Effector memory CD8-positive, alpha-beta T cell (primary cell): Measurements from ENCODE around the gene SLC6A19.

Source experiments
- ATAC-seq: fragments of 150-1000 bp; cut with Tn5 transposase; replicated peaks from 2 replicates; pipeline ENCODE4 v1.10.0; 2021; ENCODE audit warnings: mild to moderate bottlenecking, moderate library complexity
- DNase-seq, 3 experiments: peaks; one replicate each; pipeline ENCODE4 v3.0.0; 2021
- H3K27ac Mint-ChIP-seq, 2 donors: one replicate each; pipeline ENCODE4 v1.8.0; 2022; ENCODE audit warnings: mild to moderate bottlenecking in 2 of 2, mixed read lengths in 2 of 2, moderate library complexity in 2 of 2
- H3K27me3 Mint-ChIP-seq, 2 donors: one replicate each; pipeline ENCODE4 v1.8.0; 2022; ENCODE audit warnings: mixed read lengths in 2 of 2
- H3K36me3 Mint-ChIP-seq: one replicate; pipeline ENCODE4 v1.8.0; 2022; ENCODE audit warnings: mild to moderate bottlenecking, moderate library complexity, mixed read lengths; ENCODE audit not compliant: insufficient read depth
- H3K4me1 Mint-ChIP-seq, 2 donors: one replicate each; pipeline ENCODE4 v1.8.0; 2022; ENCODE audit warnings: low read depth in 2 of 2, mixed read lengths in 2 of 2
- H3K4me3 Mint-ChIP-seq, 2 donors: one replicate each; pipeline ENCODE4 v1.8.0; 2022; ENCODE audit warnings: mild to moderate bottlenecking in 2 of 2, mixed read lengths in 2 of 2, moderate library complexity in 2 of 2
- H3K9me3 Mint-ChIP-seq, 2 donors: one replicate each; pipeline ENCODE4 v1.8.0; 2022; ENCODE audit warnings: mixed read lengths in 2 of 2

Gene SLC6A19

DNA sequence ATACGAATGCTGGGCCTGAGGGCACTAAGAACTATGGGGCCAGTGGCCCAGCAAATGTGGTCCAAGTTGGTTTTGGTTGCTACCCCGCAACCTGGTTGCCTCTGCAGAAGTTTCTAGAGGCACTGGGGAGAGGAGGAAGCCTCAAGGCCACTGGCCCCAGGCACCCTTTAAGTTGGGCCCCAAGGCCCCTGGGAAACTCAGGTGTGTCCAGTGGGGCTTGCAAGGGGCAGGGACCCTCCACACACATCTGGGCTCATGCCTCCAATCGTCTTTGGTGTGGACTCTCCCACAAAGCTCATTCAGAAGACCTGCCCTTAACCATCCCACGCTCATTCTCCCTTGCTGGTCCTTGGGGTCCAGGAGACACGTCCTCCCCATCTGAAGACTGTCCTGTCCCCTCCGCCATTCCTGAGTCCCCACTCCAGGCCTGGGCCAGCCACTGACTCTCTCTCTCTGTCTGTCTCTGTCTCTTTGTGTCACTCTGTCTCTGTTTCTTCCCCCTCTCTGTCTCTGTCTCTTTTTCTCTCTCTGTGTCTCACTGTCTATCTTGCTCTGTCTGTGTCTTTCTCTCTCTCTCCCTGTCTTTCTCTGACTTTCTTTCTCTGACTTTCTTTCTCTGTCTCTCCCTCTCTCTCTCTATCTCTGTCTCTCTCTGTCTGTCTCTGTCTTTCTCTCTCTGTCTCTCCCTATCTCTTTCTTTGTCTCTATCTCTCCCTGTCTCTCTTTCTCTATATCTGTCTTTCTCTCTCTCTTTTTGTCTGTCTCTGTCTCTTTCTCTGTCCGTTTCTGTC is 3.3 kb upstream of the SLC6A19 start:
- Mint-ChIP-seq H3K4me3 (no peak overlapping the region), H3K36me3 (no peaks in the 10 kb centered on the region), H3K27ac (no peak overlapping the region), H3K4me1 (no peaks in the 10 kb centered on the region), H3K9me3 (no peaks in the 10 kb centered on the region), H3K27me3 (peaks cover 6 to 10% of the 10 kb centered on the region in 2 donors)
- ATAC-seq (no peak), DNase-seq (no peak)

DNA sequence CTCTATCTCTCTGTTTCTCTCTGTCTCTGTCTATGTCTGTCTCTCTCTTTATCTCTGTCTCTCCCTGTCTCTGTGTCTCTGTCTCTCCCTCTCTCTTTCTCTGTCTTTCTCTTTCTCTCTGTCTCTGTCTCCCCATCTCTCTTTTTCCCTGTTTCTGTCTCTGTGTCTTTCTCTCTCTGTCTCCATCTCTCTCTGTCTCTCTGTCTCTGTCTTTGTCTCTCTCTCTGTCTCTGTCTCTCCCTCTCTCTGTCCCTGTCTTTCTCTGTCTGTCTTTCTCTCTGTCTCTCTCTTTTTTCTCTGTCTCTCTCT is 2.1 kb upstream of the SLC6A19 start:
- Mint-ChIP-seq H3K9me3 (no peaks in the 10 kb centered on the region), H3K36me3 (no peaks in the 10 kb centered on the region), H3K27ac (no peak overlapping the region), H3K4me3 (no peak overlapping the region), H3K27me3 (peaks cover 6% of the 10 kb centered on the region in 2 donors), H3K4me1 (no peaks in the 10 kb centered on the region)
- no peak for DNase-seq
- no peak for ATAC-seq

DNA sequence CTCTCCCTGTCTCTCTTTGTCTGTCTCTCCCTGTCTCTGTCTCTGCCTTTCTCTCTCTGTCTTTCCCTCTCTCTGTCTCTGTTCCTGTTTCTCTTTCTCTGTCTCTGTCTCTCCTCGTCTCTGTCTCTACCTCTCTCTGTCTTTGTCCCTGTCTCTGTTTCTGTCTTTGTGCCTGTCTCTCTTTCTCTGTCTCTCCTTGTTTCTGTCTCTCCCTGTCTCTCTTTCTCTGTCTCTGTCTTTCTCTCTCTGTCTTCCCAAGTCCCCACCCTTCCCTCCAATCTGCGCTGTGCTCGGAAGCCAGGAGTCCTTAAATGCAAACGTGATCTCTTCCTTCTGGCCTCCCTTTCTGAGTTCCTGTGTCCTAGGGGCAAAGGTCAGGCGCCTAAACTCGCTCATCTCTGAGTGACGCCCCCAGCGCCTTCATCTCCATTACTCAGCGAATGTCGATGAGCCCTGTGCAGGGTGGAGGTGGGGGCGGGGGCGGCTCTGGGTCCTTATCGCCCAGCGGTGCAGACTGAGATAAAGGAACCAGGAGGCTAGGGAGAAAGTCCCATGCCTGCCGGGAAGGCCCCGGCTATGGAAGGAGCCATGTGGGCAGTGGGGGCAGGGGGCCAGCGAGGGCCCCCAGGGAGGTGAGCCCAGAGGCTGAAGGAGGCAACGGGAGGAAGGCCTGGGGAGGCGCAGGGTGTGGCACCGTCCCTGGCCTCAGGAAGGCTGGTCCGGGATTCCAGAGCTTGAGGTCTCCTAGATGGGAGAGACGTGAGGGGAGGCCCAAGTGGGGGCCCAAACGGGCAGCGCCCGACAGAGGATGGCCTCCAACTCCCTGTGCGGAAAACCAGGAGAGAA is 1.5 kb upstream of the SLC6A19 start:
- no peak for ATAC-seq
- H3K4me3 Mint-ChIP-seq, result no peak overlapping the region
- no peak for DNase-seq
- no peaks in the 10 kb centered on the region for H3K36me3 Mint-ChIP-seq
- H3K9me3 Mint-ChIP-seq, result no peaks in the 10 kb centered on the region
- no peak overlapping the region for H3K27ac Mint-ChIP-seq
- H3K27me3 Mint-ChIP-seq, result peaks cover 6 to 12% of the 10 kb centered on the region in 2 donors
- no peaks in the 10 kb centered on the region for H3K4me1 Mint-ChIP-seq

DNA sequence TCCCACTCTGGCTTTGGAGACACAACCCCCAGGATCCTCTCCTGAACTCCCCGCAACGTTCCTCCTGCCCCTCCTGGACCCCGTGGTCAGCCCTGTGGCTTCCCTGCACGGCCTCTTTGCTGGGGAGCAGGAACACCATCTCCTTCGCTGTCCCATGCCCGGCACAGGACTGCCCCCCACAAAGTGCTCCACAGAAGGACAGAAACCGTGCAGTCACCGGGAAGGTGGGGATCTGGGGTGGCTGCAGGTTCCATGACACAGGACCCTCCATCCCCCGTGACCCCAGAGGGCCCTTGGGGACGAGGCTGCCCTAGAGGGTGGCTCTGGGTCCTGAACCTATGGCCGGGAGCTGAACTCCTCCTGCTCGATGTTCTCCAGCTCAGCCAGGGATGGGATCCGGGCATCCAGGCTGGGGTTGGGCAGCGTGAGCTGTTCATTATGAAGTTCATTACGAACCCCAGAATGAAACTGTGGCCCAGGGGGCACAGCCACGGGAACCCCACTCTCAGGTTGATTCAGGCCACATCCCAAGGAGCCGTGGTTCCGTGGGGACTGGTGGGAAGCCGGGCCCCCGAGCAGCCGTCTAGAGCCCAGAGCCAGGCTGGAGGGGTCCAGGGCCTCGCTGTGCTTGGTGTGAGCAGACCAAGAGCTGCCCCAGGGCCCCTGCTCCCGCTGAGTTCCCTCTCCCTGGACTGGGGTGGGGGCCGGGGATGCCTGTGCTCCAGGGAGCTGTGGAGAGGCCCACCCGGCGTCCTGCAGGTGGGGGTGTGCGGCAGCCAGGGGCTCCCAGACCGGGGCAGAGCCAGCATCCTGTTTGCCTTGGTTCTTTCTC is 684 bp upstream of the SLC6A19 start:
- Mint-ChIP-seq H3K9me3 (no peaks in the 10 kb centered on the region), H3K27ac (no peak overlapping the region), H3K36me3 (no peaks in the 10 kb centered on the region), H3K4me3 (no peak overlapping the region), H3K27me3 (peaks cover 6 to 20% of the 10 kb centered on the region in 2 donors), H3K4me1 (peaks cover 0 to 3% of the 10 kb centered on the region in 2 donors)
- ATAC-seq (no peak), DNase-seq (no peak)

DNA sequence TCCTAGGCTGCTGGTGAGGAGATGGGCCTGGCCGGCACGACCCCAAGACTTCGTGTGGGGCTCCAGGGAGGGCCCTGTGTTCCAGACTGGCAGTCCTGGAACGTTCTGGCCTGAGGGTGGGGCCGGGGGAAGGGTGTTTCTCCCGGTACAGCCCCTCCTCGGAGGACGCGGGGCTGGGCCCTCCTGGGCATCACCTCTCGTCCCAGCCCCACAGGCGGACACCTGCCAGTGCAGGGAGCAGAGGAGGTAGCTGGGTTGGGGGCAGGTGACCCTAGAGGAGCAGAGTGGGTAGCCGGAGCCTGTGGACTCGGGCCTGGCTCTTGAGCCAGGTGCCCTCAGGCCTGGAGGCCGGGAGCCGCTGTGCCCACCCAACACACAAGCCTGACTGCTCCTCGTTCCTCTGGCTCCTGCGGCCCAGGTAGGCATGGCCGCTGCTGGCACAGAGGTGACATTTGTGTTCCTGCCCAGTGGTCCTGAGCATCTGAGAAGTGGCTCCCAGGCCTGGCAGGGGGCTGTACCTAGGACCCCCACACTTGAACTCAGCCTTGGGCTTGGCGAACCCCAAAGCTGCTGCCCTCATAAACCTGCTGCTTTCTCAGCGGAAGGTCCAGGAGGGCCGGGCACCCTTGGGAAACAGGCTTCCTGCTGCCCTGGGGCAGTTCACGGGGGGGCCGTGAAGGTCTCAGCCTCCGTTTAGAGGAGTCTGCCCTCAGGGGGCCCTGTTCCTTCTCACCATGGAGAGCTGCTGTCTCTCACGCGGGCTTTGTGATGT is 817 bp downstream of the SLC6A19 start:
- H3K27me3 Mint-ChIP-seq, result peaks cover 6 to 27% of the 10 kb centered on the region in 2 donors
- no peak overlapping the region for H3K27ac Mint-ChIP-seq
- H3K4me3 Mint-ChIP-seq, result no peak overlapping the region
- no peaks in the 10 kb centered on the region for H3K9me3 Mint-ChIP-seq
- ATAC-seq (no peak), DNase-seq (no peak)
- H3K36me3 Mint-ChIP-seq, result no peaks in the 10 kb centered on the region
- H3K4me1 Mint-ChIP-seq, result peaks cover 0 to 3% of the 10 kb centered on the region in 2 donors

DNA sequence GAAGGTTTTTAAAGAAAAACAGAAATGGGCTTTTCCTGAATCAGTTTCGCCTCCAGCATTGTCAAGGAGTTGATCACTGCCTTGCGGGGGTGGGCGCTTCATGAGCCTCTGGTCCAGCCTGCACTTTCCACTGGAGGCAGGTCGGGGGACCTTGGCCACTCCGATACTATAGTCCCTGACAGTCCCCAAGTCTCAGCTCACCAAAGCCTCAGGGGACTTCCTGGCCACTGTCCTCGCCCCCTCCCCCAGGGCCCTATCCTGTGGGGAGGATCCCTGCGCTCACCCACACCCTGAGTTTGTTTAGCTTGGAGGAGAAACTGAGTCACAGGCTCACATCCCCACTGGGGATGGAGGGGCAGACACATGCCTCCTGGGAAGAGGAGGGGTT is 1.4 kb downstream of the SLC6A19 start:
- peaks cover 11 to 33% of the 10 kb centered on the region in 2 donors for H3K27me3 Mint-ChIP-seq
- no peaks in the 10 kb centered on the region for H3K9me3 Mint-ChIP-seq
- no peak overlapping the region for H3K4me3 Mint-ChIP-seq
- H3K4me1 Mint-ChIP-seq, result peaks cover 0 to 3% of the 10 kb centered on the region in 2 donors
- ATAC-seq, result no peak
- no peaks in the 10 kb centered on the region for H3K36me3 Mint-ChIP-seq
- H3K27ac Mint-ChIP-seq, result no peak overlapping the region
- DNase-seq, result no peak

- H3K36me3 Mint-ChIP-seq, result no peaks in the 10 kb centered on the region
- H3K4me1 Mint-ChIP-seq, result peaks cover 0 to 3% of the 10 kb centered on the region in 2 donors
- DNase-seq (no peak), ATAC-seq (no peak)
- H3K9me3 Mint-ChIP-seq, result no peaks in the 10 kb centered on the region
- peaks cover 14 to 38% of the 10 kb centered on the region in 2 donors for H3K27me3 Mint-ChIP-seq
- H3K27ac Mint-ChIP-seq, result no peak overlapping the region
- H3K4me3 Mint-ChIP-seq, result no peak overlapping the region
Observed at GRCh38 chr5:1203311-1203967, 2.0 kb downstream of the SLC6A19 start.

- DNase-seq, result no peak
- peaks cover 14 to 38% of the 10 kb centered on the region in 2 donors for H3K27me3 Mint-ChIP-seq
Observed at GRCh38 chr5:1203968-1204692, 2.7 kb downstream of the SLC6A19 start.

DNA sequence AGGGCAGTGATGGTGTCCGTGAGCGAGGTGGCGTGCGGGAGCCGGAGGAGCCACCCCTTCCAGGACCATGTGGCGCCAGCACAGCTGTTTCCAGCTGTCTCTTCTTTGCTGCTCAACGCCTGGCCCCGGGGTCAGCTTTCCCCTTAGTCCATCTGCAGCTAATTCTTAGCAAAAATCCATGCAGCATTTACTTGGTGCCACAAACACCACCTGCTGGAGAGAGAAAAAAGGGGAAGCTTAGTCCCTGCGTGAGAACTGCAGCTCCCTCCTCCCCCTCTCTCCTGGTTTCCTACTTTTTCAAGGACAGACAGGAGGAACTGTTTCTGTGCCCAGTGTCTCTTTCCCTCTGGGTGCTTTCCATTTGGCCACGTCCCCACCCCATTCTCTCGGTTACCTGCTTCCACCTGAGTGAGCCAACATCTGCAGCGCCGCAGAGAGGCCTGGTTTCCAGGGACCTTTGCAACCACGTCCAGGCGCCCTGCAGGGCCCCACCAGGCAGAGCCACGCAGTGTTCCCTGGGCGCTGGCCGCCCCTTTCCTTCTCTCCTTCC is 3.4 kb downstream of the SLC6A19 start:
- H3K9me3 Mint-ChIP-seq, result no peaks in the 10 kb centered on the region
- ATAC-seq (no peak), DNase-seq (no peak)
- H3K36me3 Mint-ChIP-seq, result no peaks in the 10 kb centered on the region
- H3K4me3 Mint-ChIP-seq, result no peak overlapping the region
- H3K27me3 Mint-ChIP-seq, result peaks cover 14 to 38% of the 10 kb centered on the region in 2 donors
- H3K27ac Mint-ChIP-seq, result no peak overlapping the region
- H3K4me1 Mint-ChIP-seq, result peaks cover 0 to 3% of the 10 kb centered on the region in 2 donors

More at GRCh38 chr5:1203968-1204692, 2.7 kb downstream of the SLC6A19 start:
- H3K36me3 Mint-ChIP-seq, result no peaks in the 10 kb centered on the region
- ATAC-seq, result no peak
- H3K9me3 Mint-ChIP-seq, result no peaks in the 10 kb centered on the region
- peaks cover 0 to 3% of the 10 kb centered on the region in 2 donors for H3K4me1 Mint-ChIP-seq
- no peak overlapping the region for H3K4me3 Mint-ChIP-seq
- no peak overlapping the region for H3K27ac Mint-ChIP-seq

GRCh38 chr5:1205255-1206180 is 4.1 kb downstream of the SLC6A19 start:
- DNase-seq, result no peak

More at GRCh38 chr5:1205255-1206180, 4.1 kb downstream of the SLC6A19 start:
- no peak overlapping the region for H3K27ac Mint-ChIP-seq
- H3K36me3 Mint-ChIP-seq, result no peaks in the 10 kb centered on the region
- H3K9me3 Mint-ChIP-seq, result no peaks in the 10 kb centered on the region
- ATAC-seq, result no peak
- no peak overlapping the region for H3K4me3 Mint-ChIP-seq
- peaks cover 0 to 3% of the 10 kb centered on the region in 2 donors for H3K4me1 Mint-ChIP-seq
- H3K27me3 Mint-ChIP-seq, result peaks cover 14 to 38% of the 10 kb centered on the region in 2 donors
